A673 (cell line): ENCODE data around the gene CCSER1.

Experiments used
- EZH2 ChIP-seq: fragments of 200-600 bp; sonication (generic); IDR thresholded peaks from 2 replicates; pipeline ENCODE4 v1.6.1; 2017; ENCODE audit warnings: borderline replicate concordance, low read depth, mild to moderate bottlenecking, mixed read lengths, antibody characterized with exemption, low read length; ENCODE audit not compliant: poor library complexity, severe bottlenecking
- TF ChIP-seq, protein P1 (sequence below): fragments of 300-800, 200-600 bp; sonication (generic); conservative IDR thresholded peaks from 2 replicates; pipeline ENCODE4 v1.5.1; 2017; ENCODE audit warnings: low read depth, mild to moderate bottlenecking, antibody characterized with exemption, low read length, moderate library complexity, mixed read lengths

- TF ChIP-seq, protein P1, sequence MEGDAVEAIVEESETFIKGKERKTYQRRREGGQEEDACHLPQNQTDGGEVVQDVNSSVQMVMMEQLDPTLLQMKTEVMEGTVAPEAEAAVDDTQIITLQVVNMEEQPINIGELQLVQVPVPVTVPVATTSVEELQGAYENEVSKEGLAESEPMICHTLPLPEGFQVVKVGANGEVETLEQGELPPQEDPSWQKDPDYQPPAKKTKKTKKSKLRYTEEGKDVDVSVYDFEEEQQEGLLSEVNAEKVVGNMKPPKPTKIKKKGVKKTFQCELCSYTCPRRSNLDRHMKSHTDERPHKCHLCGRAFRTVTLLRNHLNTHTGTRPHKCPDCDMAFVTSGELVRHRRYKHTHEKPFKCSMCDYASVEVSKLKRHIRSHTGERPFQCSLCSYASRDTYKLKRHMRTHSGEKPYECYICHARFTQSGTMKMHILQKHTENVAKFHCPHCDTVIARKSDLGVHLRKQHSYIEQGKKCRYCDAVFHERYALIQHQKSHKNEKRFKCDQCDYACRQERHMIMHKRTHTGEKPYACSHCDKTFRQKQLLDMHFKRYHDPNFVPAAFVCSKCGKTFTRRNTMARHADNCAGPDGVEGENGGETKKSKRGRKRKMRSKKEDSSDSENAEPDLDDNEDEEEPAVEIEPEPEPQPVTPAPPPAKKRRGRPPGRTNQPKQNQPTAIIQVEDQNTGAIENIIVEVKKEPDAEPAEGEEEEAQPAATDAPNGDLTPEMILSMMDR: no peak
- TF ChIP-seq EZH2: no peak
Observed at GRCh38 chr4:90442619-90443018, 315.4 kb downstream of the CCSER1 start.
